AG08396 (cell line): ENCODE results near the gene LIPN.

Experiments used
- DNase-seq: peaks from one replicate; pipeline ENCODE4 v3.0.0; 2012; ENCODE audit warnings: low spot score, mixed read lengths

LIPN gene

DNA sequence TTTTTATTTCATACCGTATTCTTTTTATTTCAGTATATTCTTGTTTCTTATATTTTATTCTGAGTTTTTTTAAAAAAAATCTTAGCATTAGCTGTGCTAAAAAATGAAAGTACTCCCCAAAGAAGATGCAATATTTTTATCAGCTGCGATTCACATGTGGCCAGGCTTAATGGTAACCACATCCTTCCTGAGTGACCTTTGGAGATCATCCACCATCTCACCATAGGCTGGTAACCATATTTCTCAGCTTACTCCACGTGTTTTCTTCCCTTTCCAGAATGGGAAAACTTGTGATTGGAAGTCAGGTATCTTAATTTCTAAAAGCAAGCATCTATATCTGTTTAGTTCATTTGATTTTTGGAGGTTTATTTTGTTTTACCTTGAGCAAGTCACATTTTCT is 23.9 kb downstream of the LIPN start:
- no peak for DNase-seq

DNA sequence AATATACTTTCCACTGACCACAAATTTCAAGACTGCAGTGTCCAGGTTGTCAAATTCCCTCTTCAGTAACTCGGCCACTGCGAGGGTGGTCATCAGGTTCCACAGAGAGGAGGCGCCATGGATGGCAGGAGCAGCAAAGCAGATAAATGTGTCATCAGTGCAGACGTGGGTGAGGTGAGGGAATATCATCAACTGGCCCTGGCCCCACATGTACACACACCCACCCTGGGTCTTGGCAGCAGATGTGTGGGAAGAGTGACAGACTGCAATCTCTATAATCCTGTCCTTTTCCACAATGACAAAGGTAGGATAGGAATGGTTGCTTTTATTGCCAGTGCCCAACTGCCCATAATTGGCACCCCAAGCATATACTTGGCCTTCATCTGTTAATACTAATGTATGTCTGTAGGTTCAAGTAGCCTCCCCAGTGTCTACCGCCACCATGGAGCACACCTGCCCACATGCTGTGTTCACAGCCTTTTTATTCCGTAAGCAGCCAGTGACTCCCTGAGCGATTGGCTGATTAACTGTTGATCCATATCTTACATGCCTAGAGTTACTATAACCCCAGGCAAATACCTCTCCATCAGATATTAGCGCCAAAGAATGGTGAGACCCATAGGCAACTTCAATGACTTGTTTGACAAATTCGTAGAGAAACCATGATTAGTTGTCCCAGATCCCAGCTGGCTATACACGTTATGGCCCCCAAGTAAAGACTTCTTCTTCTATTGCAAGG is 26.4 kb downstream of the LIPN start:
- no peak for DNase-seq

DNA sequence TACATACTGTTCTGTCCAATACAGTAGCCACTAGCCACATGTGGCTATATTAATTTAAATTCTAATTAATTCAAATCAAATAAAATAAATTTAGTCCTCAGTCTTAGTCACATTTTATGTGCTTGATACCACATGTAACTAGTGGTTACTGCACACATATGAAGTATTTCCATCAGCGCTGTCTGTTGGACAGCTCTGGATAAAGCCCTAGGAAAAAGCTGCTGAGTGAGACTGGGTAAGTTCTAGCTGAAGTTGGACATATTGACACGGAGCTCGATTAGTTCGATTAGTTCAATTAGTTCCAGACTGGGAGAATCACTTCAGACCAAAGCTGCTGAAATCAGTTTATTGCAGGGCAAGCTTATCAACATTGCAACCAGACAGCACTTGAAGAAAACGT is 27.6 kb downstream of the LIPN start:
- no peak for DNase-seq

DNA sequence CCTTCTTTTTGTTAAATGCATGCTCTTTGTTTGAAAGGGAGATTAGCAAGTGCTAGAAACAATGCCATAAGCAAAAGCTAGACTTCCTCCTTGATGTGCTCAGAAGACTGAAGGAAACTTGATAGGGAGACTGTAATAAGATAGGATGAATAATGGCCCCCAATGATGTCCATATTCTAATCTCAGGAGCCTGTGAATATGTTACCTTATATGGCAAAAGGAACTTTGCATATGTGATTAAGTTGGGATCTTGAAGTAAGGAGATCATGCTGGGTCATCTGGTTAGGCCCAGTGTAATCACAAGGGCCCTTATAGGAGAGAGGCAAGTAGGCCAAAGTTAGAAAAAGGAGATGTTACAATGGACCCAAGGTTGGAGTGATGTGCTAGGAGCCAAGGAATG is 29.1 kb downstream of the LIPN start:
- DNase-seq, result no peak

DNA sequence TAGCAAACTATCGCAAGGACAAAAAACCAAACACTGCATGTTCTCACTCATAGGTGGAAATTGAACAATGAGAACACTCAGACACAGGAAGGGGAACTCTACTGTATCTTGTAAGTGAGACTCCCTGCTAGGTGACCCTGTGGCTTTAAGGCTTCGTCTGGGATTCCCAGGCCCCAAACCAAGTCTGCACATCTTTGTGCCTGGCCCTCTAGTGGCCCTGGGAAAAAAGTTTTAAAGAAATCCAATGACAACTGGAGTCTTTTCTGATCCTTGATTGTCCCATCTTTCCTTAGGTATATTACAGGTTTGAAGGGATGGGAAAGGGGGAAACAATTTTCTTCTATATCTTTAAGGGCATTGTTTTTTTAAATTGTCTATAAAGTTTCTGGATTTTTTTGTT is 32.1 kb downstream of the LIPN start:
- DNase-seq, result peak; percentile 23

DNA sequence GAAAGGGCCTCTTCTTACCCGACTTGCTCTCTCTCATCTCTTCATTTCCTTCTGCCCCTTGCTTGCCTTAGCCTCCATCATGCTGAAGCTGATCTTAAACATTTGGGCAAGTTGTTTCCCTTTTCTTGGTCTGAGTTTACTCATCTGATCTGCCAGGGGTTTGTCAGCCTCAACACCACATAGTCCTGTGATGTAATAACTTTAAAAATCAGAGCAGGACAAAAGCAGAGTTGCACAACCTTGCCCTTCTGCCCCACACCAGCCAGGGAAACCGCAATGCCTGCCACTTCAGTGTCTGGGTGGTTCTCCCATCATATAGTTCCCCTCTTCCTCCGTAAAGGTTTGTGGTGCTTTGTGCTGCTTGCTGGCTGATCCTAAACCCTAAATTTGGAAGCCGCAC is 32.8 kb downstream of the LIPN start:
- no peak for DNase-seq

DNA sequence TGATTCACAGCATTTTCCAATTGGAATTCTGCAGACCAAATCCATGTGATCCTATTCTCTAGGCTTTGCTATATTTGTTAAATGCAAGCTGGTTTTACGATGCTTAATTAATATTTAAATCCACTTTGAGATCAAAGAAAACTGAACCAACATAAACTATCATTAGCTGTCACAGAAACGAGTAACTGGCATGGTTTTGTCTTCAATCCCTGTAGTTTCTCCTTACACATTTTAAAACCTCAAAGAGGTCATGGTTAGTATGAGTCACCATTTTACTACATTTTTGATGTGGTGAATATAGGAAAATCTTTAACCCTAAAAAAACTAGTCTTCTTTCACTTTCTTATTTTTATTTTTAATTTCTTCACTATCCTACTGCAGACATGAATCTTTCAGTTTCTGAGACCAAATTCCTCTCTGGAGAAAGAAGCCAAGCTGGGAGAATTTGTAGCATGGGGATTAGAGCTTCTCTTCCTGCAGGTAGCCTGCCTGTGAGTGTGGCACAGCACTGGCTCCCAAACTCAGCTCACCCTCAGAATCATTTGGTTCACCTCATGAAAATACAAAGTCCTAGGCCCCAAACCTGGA is 34.0 kb downstream of the LIPN start:
- DNase-seq, result no peak

DNA sequence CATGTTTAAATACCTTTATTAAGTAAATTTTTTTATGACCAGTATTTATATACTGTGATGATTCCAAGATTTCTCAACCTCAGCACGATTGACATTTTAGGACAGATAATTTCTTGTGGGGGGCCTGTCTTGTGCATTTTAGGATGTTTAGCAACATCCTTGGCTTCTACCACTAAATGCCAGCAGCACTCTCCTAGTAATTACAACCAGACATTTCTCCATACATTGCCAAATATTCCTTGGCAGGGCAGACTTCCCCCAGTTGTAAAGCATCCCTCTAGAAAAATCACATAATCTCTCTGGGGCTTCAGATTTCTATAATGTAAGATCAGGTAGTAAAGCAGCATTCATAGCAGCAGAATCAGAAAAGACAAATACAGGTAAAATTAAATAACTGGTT is 34.9 kb downstream of the LIPN start:
- DNase-seq, result no peak

DNA sequence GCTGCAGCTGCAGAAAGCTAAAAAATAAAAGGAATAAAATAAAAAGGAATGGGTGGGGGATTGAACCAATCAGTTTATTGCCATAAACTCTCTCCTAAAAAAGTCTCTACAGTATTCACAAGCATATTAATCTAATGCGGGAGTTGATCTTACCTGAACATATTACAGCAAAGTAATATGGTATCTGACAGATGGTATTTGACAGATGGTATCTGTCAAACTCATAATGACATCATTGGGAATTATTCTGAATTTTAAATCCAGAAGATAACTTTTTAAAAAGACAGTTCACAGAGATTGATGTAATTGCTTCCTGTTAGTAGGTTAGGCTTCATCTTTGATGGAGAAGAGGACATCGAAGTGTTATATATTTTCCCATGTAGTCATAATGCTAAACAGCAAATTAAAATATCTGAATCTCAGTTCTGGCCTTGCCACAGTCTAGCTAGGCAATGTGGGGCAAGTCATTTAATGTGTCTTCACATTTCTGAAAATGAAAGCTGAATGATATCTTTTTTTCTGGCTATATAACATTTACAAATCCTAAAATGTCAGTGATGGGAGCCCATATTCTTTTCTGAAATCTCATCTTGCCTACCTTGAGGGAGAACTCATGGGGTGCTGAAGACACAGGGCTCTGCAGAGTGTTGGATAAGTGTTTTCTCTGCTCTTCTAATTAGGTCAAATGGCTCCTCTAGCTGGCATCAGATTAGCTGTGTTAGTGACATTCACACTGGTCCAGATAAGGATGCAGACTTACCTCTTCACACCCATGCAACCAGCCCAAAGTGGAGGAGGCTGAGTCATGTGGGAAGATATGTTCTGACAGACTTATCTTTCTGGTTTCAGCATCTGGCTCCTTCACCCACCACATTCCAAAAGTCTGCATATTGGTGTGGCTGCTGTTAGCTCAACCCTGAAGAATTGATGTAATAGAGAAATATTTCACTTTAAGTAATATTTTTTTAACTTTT is 40.6 kb downstream of the LIPN start:
- DNase-seq, result no peak

DNA sequence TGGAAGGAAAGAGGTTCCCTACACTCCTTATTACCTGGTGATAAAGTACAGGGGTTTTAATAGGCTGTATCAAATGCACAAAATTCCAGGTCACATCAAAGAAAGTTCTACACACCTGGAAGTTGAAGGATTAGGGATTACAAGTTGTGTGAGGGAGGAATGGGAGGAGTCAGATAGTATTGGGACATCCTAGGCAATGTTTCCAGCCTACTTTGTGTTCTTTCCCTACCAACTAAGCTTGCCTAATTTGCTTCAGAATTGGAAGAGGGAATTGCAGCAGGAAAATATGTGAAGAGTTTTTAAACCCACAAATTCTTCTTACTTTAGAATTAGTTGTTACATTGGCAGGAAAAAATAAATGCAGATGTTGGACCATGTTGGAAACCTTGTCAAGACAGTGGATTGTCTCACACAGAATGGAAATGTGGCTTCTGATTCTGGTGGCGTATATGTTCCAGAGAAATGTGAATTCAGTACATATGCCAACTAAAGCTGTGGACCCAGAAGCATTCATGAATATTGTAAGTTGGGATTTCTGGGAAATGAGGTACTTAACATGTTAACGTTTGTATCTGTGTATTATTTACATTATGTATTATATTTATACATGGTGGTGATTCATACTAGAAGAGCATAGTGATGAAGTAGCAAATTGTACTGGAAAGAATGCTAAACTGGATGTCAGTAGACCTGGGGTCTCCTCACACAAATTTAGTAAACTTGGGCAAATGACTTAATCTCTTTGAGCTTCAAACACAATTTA is 42.9 kb downstream of the LIPN start, which contains the start of gene LIPM:
LIPM (plus strand) TSS at position 208 of the 763 bp plus-strand sequence; CDS start at position 375, 167 bp downstream.
- DNase-seq, result no peak

DNA sequence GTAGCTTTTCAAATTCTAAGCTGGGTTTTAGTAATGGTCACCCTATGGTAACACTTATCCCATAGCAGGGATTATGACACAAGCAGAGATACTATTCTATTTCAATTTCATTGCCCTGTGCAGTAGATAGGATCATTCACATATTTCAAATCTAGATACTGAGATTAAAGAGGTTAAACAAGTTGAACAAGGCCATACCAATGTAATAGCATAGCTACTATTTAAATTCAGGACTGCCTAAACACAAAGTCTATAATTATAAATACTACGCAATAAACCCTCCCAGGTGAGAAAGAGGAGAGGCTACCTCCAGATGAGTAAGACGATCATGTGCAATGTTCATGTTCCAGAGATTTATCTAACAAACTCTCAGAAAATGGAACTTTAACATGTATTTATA is 43.8 kb downstream of the LIPN start:
- no peak for DNase-seq

DNA sequence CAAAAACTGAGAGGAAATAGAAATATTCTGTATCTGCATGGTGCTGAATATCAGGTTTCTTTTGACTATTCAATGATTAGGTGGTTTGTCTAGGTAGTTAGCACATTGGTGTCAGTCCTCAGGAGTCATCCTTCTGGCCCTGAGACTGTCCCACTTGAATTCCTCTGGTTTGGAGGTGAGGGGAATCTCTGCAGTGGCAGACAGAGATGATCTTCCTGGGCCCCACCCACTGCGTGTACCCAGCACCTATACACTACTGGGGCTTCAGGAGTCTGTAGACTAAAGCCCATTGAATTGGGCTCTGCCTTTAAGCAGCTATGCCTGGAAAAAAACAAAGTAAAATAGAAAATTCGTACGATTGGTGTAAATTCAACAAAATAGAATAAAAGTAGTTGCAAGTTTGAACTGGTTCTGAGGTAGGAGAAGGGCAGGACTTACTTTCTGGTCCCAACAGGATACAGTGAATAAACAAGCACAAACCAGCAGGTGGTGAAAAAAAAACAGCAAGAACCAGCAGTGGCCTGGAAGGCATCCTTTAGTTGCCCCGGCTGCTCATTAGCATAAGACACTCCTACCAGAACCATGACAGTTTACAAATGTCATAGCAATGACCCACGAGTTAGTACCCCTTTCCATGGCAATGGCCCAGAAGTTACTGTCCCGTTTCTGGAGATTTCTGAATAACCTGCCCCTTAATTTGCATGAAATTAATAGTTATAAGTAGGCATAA is 44.4 kb downstream of the LIPN start:
- no peak for DNase-seq

DNA sequence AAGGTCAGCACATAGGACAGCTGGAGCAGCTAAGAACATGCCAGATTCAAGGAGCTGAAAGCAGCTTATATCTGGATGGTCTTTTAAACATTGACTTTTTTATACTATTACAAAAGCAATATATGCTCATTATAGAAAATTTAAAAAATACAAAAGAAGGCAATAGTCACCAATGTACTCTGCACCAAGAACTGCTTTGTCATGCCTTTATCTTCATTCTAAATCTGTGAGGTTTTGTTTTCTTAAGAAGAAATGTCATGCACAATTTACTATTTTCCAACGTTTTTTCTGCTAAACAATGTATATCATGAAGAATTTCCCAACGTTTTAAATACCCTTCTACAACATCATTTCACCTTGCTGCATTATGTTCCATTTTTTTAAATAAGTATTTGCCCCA is 45.5 kb downstream of the LIPN start:
- DNase-seq, result no peak

DNA sequence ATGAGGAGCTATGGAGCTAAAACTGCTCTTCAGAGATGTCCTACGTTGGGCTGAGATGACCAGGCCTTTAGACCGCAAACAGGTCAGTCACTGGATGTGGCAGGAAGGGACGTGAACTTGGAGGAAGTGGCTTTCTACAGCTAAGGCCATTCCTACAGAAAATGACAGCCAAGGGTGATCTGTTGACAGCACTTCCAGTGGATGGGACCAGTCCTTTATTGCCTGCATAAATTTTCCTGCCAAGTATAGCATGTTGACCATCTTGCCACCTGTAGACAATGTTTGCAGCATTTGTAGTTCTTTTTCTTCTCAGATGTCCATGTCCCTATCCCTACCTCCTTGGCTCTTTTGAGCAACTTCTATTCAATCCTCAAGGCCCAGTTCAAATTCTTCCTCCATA is 46.1 kb downstream of the LIPN start:
- no peak for DNase-seq

DNA sequence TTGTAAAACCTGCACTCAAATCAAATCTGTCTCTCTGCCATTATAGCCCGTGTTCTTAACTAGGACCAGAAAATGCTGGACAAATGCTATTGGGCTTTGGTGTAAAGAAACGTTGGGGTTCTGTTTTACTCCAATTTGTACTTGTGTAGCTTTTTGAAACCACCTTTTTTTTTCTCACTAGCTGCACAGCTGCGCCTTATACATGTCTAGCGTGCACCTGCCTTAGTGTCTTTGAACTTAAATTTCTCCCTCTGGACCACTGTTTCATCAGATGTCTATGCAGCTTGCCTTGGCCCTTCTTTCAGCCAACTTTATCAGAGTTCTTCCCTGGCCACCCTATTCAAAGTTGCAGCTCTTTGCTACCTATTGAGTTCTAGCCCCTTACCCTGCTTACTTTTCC is 49.8 kb downstream of the LIPN start:
- DNase-seq, result no peak

DNA sequence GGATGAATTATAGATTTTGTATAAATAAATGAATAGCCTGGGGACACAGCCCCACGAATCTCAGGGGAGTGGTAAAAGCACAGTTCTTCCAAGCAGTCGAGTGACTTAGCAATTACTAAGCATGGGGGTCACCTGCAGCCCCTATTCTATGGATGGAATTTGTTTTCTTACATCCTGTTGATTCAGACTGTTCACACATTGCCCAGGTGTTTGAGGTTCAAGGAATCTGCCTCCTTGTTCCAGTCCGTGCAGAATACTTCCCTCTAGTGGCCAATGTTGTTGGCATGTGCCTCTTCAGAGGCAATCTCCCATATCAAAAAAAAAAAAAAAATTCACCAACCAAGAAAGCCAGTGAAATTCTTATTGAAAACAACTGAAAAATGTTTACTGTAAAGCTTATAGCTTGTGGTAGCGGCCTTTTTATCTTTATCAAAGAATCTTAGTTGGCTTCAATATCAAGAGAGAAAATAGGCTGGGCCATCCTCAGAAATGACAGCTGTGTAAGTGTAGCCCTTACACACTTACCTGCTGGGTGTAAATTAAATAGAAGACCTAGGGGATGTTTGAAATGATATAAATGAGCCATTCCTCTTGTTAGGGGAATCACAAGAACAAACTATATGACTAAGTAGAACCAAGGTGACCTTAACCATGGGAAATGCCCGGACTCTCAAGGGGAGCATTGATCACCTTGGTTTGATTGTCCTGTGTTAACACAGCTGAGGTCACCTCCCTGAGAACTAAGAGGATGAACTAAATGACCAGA is 50.6 kb downstream of the LIPN start:
- peak; percentile 52 for DNase-seq

DNA sequence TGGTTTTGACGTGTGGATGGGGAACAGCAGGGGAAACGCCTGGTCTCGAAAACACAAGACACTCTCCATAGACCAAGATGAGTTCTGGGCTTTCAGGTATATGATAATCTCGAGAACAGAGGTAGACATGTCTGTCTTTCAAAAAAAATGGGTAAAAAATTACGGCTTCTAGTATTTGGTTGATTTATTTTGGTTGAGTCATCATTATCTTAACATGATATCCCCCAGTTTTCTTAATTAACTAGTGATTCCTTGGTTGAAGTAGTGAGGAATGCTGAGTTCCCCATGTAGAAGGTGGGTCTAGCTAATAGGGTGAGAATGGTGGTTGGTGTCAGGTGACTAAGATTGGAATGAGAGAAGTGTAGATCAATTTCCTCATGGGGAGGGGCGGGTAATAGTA is 53.4 kb downstream of the LIPN start:
- no peak for DNase-seq

DNA sequence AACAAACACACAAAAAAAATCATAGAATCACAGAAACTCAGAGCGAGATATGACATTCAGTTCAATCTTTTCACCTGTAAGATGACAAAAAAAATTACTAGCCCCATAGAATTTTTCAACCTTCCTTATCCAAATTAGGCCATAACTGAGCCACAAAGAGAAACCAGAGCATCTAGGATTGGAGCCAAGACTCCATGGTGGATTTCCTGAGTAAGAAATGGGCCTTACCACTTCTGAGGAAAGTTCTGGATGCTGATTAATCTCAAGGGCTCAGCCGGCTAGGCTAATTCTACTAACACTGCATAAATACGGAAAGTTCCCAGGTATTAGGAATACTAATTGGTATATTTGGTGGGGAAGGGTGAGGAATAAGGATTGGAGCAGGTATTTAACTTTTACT is 59.5 kb downstream of the LIPN start:
- DNase-seq, result no peak

DNA sequence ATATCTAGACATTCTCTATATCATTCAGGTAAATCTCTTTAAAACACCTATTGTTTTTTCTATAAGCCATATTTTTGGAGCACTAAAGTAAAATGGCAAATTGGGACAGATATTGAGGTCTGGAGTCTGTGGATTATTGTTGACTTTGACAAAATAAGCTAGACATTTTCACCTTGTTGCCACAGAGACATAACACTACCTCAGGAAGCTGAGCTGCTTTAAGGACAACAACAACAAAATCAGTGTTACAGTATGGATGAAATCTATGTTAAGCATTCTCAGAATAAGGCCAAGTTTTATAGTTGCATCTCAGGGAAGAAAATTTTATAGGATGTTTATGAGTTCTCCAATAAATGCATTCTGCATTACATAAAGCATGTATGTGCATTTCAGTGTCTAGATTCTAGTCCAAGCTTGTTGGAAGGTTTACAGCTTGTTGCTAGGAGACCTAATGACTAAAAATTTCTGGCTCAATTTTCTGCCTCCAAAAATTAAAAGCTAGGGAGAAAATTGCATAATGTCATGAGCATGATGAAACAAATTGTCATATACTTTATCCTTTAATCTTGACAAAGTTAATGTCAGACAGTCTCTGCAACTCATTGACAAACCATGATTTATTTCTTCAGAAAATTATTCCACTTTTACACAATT is 61.1 kb downstream of the LIPN start:
- no peak for DNase-seq

DNA sequence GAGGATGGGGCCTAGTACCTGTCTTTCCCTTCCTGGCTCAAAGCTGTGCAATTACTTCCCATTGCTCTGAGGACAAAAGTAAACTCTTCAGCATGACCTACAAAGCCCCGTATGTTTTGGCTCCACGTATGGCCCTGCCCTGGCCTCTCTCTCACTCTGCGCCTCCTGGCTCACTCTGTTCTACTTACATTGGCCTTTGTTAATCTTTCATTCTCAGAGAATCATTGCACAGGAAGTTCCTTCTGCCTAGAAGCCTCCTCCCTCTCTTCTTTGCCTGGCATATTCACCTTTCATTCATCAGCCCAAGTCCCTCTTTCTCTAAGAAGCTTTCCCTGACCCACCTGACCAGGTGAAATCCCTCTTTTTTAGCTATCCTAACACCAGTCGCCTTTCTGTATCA is 66.6 kb downstream of the LIPN start:
- DNase-seq, result no peak
